ENCODE data around the gene BPIFB4.
"Not testable (repeated sequence)": the region's sequence is repeated elsewhere in the genome, so short reads cannot be mapped to it uniquely, and the experiment has no call there.

BPIFB4 gene

GRCh38 chr20:33092361-33092760 is 12.9 kb downstream of the BPIFB4 start:
- TF ChIP-seq, protein P1, sequence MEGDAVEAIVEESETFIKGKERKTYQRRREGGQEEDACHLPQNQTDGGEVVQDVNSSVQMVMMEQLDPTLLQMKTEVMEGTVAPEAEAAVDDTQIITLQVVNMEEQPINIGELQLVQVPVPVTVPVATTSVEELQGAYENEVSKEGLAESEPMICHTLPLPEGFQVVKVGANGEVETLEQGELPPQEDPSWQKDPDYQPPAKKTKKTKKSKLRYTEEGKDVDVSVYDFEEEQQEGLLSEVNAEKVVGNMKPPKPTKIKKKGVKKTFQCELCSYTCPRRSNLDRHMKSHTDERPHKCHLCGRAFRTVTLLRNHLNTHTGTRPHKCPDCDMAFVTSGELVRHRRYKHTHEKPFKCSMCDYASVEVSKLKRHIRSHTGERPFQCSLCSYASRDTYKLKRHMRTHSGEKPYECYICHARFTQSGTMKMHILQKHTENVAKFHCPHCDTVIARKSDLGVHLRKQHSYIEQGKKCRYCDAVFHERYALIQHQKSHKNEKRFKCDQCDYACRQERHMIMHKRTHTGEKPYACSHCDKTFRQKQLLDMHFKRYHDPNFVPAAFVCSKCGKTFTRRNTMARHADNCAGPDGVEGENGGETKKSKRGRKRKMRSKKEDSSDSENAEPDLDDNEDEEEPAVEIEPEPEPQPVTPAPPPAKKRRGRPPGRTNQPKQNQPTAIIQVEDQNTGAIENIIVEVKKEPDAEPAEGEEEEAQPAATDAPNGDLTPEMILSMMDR (IDR thresholded peaks at IDR 0.05; ENCODE audit: low read depth, low read length, missing control alignments), result no peak
- H3K4me3 ChIP-seq (ENCODE audit: low read depth, low read length), result no peak overlapping the region
- no peak for DNase-seq (ENCODE audit: low read depth)

DNA sequence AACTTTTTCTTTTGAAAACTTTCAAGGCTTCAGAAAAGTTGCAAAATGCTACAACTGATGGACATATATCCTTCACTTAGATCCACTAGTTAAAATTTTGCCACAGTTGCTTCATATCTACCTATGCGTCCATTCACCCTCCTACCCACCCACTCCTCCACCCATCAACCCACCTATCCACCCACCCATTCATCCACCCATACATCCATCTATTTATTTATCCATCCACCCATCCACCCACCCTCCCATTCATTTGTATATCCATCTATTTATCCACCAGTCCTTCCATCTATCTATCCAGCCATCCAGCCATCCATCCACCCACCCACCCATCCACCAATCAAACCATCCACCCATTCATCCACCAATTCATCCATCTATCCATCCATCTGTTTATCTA is 13.6 kb downstream of the BPIFB4 start:
- no peak for DNase-seq (ENCODE audit: low read depth)
- TF ChIP-seq, protein P1 (IDR thresholded peaks at IDR 0.05; ENCODE audit: low read depth, low read length, missing control alignments), result no peak
- H3K4me3 ChIP-seq (ENCODE audit: low read depth, low read length), result no peak overlapping the region

GRCh38 chr20:33093582-33093981 is 14.1 kb downstream of the BPIFB4 start:
- DNase-seq (ENCODE audit: low read depth), result no peak
- no peak overlapping the region for H3K4me3 ChIP-seq (ENCODE audit: low read depth, low read length)
- TF ChIP-seq, protein P1 (IDR thresholded peaks at IDR 0.05; ENCODE audit: low read depth, low read length, missing control alignments), result no peak

DNA sequence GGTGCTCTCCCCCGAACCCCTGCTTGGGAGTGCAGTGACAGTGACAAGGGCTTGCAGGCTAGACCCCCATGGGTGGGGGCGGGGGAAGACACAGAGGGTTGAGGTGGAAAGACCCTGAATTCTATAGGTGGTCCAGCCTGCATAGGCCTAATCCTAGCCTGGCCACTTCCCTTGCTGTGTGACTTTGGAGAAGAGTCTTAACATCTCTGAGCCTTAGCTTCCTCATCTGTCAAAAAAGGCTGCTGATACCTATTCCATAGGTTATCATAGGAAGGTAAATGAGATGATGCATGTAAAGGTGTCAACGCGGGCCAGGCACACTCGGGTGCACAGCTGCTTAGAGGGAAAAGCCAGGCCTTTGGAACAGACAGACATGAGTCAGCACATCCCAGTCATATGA is 15.8 kb downstream of the BPIFB4 start:
- TF ChIP-seq, protein P1 (IDR thresholded peaks at IDR 0.05; ENCODE audit: low read depth, low read length, missing control alignments), result no peak
- no peak overlapping the region for H3K4me3 ChIP-seq (ENCODE audit: low read depth, low read length)
- no peak for DNase-seq (ENCODE audit: low read depth)

GRCh38 chr20:33095902-33096584 is 16.6 kb downstream of the BPIFB4 start:
- not testable (repeated sequence) for DNase-seq (ENCODE audit: low read depth)
- TF ChIP-seq, protein P1 (IDR thresholded peaks at IDR 0.05; ENCODE audit: low read depth, low read length, missing control alignments), result peak; percentile 77

GRCh38 chr20:33097001-33097400 is 17.6 kb downstream of the BPIFB4 start:
- TF ChIP-seq, protein P1 (IDR thresholded peaks at IDR 0.05; ENCODE audit: low read depth, low read length, missing control alignments), result no peak
- no peak overlapping the region for H3K4me3 ChIP-seq (ENCODE audit: low read depth, low read length)
- no peak for DNase-seq (ENCODE audit: low read depth)

More at GRCh38 chr20:33095902-33096584, 16.6 kb downstream of the BPIFB4 start:
- H3K4me3 ChIP-seq (ENCODE audit: low read depth, low read length), result not testable (repeated sequence)

All from GM12864 (cell line).